Activated naive CD4-positive, alpha-beta T cell treated with anti-CD3 and anti-CD28 coated beads, Interleukin-2, amount 50 U/mL, for 24 hours (primary cell): ENCODE measurements around the gene DDX59.

Source experiments
- H3K27ac Mint-ChIP-seq: one replicate; pipeline ENCODE4 v1.8.0; 2021; ENCODE audit warnings: mild to moderate bottlenecking, mixed read lengths
- H3K27me3 Mint-ChIP-seq: one replicate; pipeline ENCODE4 v1.8.0; 2021; ENCODE audit warnings: mixed read lengths
- H3K36me3 Mint-ChIP-seq: one replicate; pipeline ENCODE4 v1.8.0; 2021; ENCODE audit warnings: mixed read lengths
- H3K4me1 Mint-ChIP-seq: one replicate; pipeline ENCODE4 v1.8.0; 2021; ENCODE audit warnings: mixed read lengths
- H3K4me3 Mint-ChIP-seq: one replicate; pipeline ENCODE4 v1.8.0; 2021; ENCODE audit warnings: mild to moderate bottlenecking, mixed read lengths
- H3K9me3 Mint-ChIP-seq: one replicate; pipeline ENCODE4 v1.8.0; 2021; ENCODE audit warnings: mixed read lengths

DDX59 gene

GRCh38 chr1:200676829-200677228 is 7.1 kb upstream of the DDX59 start:
- H3K36me3 Mint-ChIP-seq, result no peaks in the 10 kb centered on the region
- H3K4me1 Mint-ChIP-seq, result no peaks in the 10 kb centered on the region
- no peak overlapping the region for H3K4me3 Mint-ChIP-seq
- no peaks in the 10 kb centered on the region for H3K9me3 Mint-ChIP-seq
- no peaks in the 10 kb centered on the region for H3K27me3 Mint-ChIP-seq
- H3K27ac Mint-ChIP-seq, result no peak overlapping the region

GRCh38 chr1:200675588-200675852 is 5.8 kb upstream of the DDX59 start:
- Mint-ChIP-seq H3K36me3 (no peaks in the 10 kb centered on the region), H3K9me3 (no peaks in the 10 kb centered on the region), H3K27me3 (no peaks in the 10 kb centered on the region), H3K4me3 (no peak overlapping the region), H3K4me1 (peaks cover 5% of the 10 kb centered on the region), H3K27ac (no peak overlapping the region)

GRCh38 chr1:200674838-200675587 is 5.3 kb upstream of the DDX59 start:
- peak overlapping the region; percentile 18 for H3K27ac Mint-ChIP-seq
- H3K4me1 Mint-ChIP-seq, result peaks cover 10% of the 10 kb centered on the region
- no peaks in the 10 kb centered on the region for H3K9me3 Mint-ChIP-seq
- H3K4me3 Mint-ChIP-seq, result no peak overlapping the region
- no peaks in the 10 kb centered on the region for H3K36me3 Mint-ChIP-seq
- no peaks in the 10 kb centered on the region for H3K27me3 Mint-ChIP-seq

- Mint-ChIP-seq H3K4me1 (peaks cover 12% of the 10 kb centered on the region), H3K4me3 (no peak overlapping the region), H3K36me3 (no peaks in the 10 kb centered on the region), H3K27ac (no peak overlapping the region), H3K9me3 (no peaks in the 10 kb centered on the region), H3K27me3 (no peaks in the 10 kb centered on the region)
Observed at GRCh38 chr1:200673952-200674823, 4.5 kb upstream of the DDX59 start.

- Mint-ChIP-seq H3K9me3 (no peaks in the 10 kb centered on the region), H3K4me3 (no peak overlapping the region), H3K4me1 (peaks cover 29% of the 10 kb centered on the region), H3K27me3 (no peaks in the 10 kb centered on the region), H3K27ac (peak overlapping the region; percentile 26), H3K36me3 (peaks cover 5% of the 10 kb centered on the region)
Observed at GRCh38 chr1:200671235-200671786, 1.6 kb upstream of the DDX59 start.

GRCh38 chr1:200670242-200671118 is 773 bp upstream of the DDX59 start:
- Mint-ChIP-seq H3K4me3 (peak overlapping the region; percentile 98), H3K4me1 (peaks cover 37% of the 10 kb centered on the region), H3K27me3 (no peaks in the 10 kb centered on the region), H3K9me3 (no peaks in the 10 kb centered on the region), H3K27ac (peak overlapping the region; percentile 96), H3K36me3 (peaks cover 5% of the 10 kb centered on the region)

- no peaks in the 10 kb centered on the region for H3K27me3 Mint-ChIP-seq
- peaks cover 52% of the 10 kb centered on the region for H3K4me1 Mint-ChIP-seq
- no peaks in the 10 kb centered on the region for H3K9me3 Mint-ChIP-seq
- peak overlapping the region; percentile 86 for H3K27ac Mint-ChIP-seq
- peaks cover 13% of the 10 kb centered on the region for H3K36me3 Mint-ChIP-seq
- H3K4me3 Mint-ChIP-seq, result peak overlapping the region; percentile 98
Observed at GRCh38 chr1:200668514-200669313, 993 bp downstream of the DDX59 start.

- Mint-ChIP-seq H3K27ac (no peak overlapping the region), H3K4me1 (peaks cover 72% of the 10 kb centered on the region), H3K36me3 (peaks cover 16% of the 10 kb centered on the region), H3K9me3 (no peaks in the 10 kb centered on the region), H3K27me3 (no peaks in the 10 kb centered on the region), H3K4me3 (peak overlapping the region; percentile 23)
Observed at GRCh38 chr1:200666309-200666708, 3.4 kb downstream of the DDX59 start.

- Mint-ChIP-seq H3K27ac (no peak overlapping the region), H3K27me3 (no peaks in the 10 kb centered on the region), H3K4me3 (no peak overlapping the region), H3K4me1 (peaks cover 72% of the 10 kb centered on the region), H3K9me3 (no peaks in the 10 kb centered on the region), H3K36me3 (peaks cover 16% of the 10 kb centered on the region)
Observed at GRCh38 chr1:200665861-200666260, 3.8 kb downstream of the DDX59 start.

- Mint-ChIP-seq H3K9me3 (no peaks in the 10 kb centered on the region), H3K4me1 (peaks cover 46% of the 10 kb centered on the region), H3K27ac (no peak overlapping the region), H3K4me3 (no peak overlapping the region), H3K36me3 (peaks cover 25% of the 10 kb centered on the region), H3K27me3 (no peaks in the 10 kb centered on the region)
Observed at GRCh38 chr1:200660719-200661118, 9.0 kb downstream of the DDX59 start.

- Mint-ChIP-seq H3K27ac (no peak overlapping the region), H3K36me3 (peaks cover 28% of the 10 kb centered on the region), H3K27me3 (no peaks in the 10 kb centered on the region), H3K4me1 (peaks cover 47% of the 10 kb centered on the region), H3K4me3 (no peak overlapping the region), H3K9me3 (no peaks in the 10 kb centered on the region)
Observed at GRCh38 chr1:200659269-200659668, 10.4 kb downstream of the DDX59 start.

- Mint-ChIP-seq H3K4me3 (no peak overlapping the region), H3K36me3 (peaks cover 26% of the 10 kb centered on the region), H3K27me3 (no peaks in the 10 kb centered on the region), H3K4me1 (peaks cover 44% of the 10 kb centered on the region), H3K27ac (no peak overlapping the region), H3K9me3 (no peaks in the 10 kb centered on the region)
Observed at GRCh38 chr1:200658037-200658818, 11.5 kb downstream of the DDX59 start.

- H3K4me3 Mint-ChIP-seq, result no peak overlapping the region
- H3K4me1 Mint-ChIP-seq, result peaks cover 26% of the 10 kb centered on the region
- no peak overlapping the region for H3K27ac Mint-ChIP-seq
- H3K9me3 Mint-ChIP-seq, result no peaks in the 10 kb centered on the region
- H3K36me3 Mint-ChIP-seq, result peaks cover 24% of the 10 kb centered on the region
- no peaks in the 10 kb centered on the region for H3K27me3 Mint-ChIP-seq
Observed at GRCh38 chr1:200654660-200655059, 15.0 kb downstream of the DDX59 start.

- Mint-ChIP-seq H3K4me1 (peaks cover 26% of the 10 kb centered on the region), H3K4me3 (no peak overlapping the region), H3K27ac (peak overlapping the region; percentile 36), H3K9me3 (no peaks in the 10 kb centered on the region), H3K36me3 (peaks cover 25% of the 10 kb centered on the region), H3K27me3 (no peaks in the 10 kb centered on the region)
Observed at GRCh38 chr1:200653022-200653462, 16.7 kb downstream of the DDX59 start.
